DND-41 (cell line): ENCODE measurements around the gene USP1.

Source experiments
- ATAC-seq: fragments of 200-7000 bp; cut with Tn5 transposase; 3 replicates; pipeline ENCODE4 v1.9.1; 2021; ENCODE audit warnings: low read depth; ENCODE audit not compliant: insufficient read depth
- DNase-seq: peaks from one replicate; pipeline ENCODE4 v3.0.0-alpha.2; 2020
- H2AFZ ChIP-seq: 2 replicates; pipeline ENCODE4 v1.6.0; 2012; ENCODE audit warnings: low read depth, low read length
- H3K27ac ChIP-seq: 2 replicates; pipeline ENCODE4 v1.5.1; 2012; ENCODE audit warnings: low read length, inconsistent platforms
- H3K27me3 ChIP-seq: fragments of 200-600 bp; sonication (generic); 2 replicates; pipeline ENCODE4 v1.6.0; 2012; ENCODE audit warnings: low read length, mild to moderate bottlenecking, inconsistent platforms; ENCODE audit not compliant: insufficient read depth, poor library complexity
- H3K36me3 ChIP-seq: 2 replicates; pipeline ENCODE4 v1.5.1; 2012; ENCODE audit warnings: low read length, inconsistent platforms; ENCODE audit not compliant: insufficient read depth
- H3K4me1 ChIP-seq: 2 replicates; pipeline ENCODE4 v1.5.1; 2012; ENCODE audit warnings: mild to moderate bottlenecking, low read length; ENCODE audit not compliant: insufficient read depth
- H3K4me2 ChIP-seq: 2 replicates; pipeline ENCODE4 v1.6.0; 2012; ENCODE audit warnings: mild to moderate bottlenecking, moderate library complexity, low read length, inconsistent platforms; ENCODE audit not compliant: insufficient read depth
- H3K4me3 ChIP-seq, 2 experiments: fragments of 200-600 bp in 1 of 2; shearing (Covaris generic) in 1 of 2; 2 replicates each; pipeline ENCODE4 v1.5.1; 2012 to 2016; ENCODE audit warnings: inconsistent platforms in 2 of 2, low read length in 2 of 2, mild to moderate bottlenecking in 2 of 2, low read depth in 1 of 2, moderate library complexity in 1 of 2
- H3K79me2 ChIP-seq: 2 replicates; pipeline ENCODE4 v1.6.0; 2012; ENCODE audit warnings: low read length, inconsistent platforms; ENCODE audit not compliant: insufficient read depth
- H3K9ac ChIP-seq: 2 replicates; pipeline ENCODE4 v1.6.0; 2012; ENCODE audit warnings: low read depth, mild to moderate bottlenecking, inconsistent platforms, low read length, moderate library complexity
- H3K9me3 ChIP-seq: 2 replicates; pipeline ENCODE4 v1.5.1; 2012; ENCODE audit warnings: low read length, moderate library complexity, mild to moderate bottlenecking, inconsistent platforms; ENCODE audit not compliant: insufficient read depth, severe bottlenecking
- H4K20me1 ChIP-seq: 2 replicates; pipeline ENCODE4 v1.6.0; 2012; ENCODE audit warnings: low read length; ENCODE audit not compliant: insufficient read depth
- EZH2 ChIP-seq: IDR thresholded peaks from 3 replicates; pipeline ENCODE4 v1.6.1; 2012; ENCODE audit warnings: borderline replicate concordance, low read depth, mild to moderate bottlenecking, moderate library complexity, low read length, inconsistent platforms; ENCODE audit not compliant: severe bottlenecking
- TF ChIP-seq, protein P1 (sequence below): IDR thresholded peaks from 2 replicates; pipeline ENCODE4 v1.5.1; 2012; ENCODE audit warnings: borderline replicate concordance, low read length, moderate library complexity, mild to moderate bottlenecking; ENCODE audit not compliant: poor library complexity, severe bottlenecking; ENCODE audit errors: extremely low read depth

Gene USP1

DNA sequence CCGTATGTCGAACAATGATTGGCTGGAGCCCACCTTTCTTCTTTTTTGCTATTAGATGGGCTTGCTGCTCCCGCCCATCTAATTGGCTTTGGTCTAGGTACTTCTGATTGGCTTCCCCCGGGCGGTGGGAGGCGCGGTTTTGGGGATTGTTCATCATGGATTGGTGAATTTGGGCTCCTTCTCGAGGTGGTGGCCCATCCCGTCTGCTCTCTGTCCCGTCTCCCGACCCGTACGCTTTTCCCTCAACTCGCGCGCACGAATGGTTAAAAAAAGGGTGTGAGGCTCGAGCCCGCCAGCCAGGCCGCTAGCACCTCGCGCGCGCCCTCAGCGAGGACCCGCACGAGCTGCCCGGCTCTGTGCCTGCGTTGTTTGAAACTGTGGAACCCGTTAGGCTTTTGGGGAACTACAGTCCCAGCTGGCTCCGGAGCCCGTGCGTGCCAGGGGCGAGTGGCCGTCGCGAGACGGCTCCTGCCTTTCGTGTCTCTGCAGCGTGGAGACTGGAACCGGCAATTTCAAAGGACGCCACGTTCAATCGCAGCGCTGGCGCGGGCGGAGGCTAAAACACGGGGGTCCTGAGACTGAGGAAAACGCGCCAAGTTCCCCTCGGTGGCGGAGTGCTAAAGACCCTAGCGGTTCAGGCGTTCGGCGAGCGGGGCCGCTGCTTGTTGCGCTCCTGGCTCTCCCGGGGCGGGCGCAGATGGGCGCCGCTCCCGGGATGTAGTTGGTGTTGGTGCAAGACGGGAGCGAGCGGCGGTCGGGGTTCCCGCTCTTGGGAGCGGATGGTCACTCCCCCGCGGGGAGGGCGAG, at the start of gene USP1:
USP1 (plus strand) TSS at position 584 of the 807 bp plus-strand sequence. CDS start 2,819 bp downstream, outside the sequence.
- Histone ChIP-seq H3K27ac (peak within 1 kb of the TSS; percentile 100), H3K4me2 (peak within 1 kb of the TSS; percentile 91), H4K20me1 (peaks cover 36% of the 10 kb centered on the region), H3K9me3 (no peaks in the 10 kb centered on the region), H3K4me3 (peak within 1 kb of the TSS; percentile 64 to 74), H3K36me3 (peaks cover 18% of the 10 kb centered on the region), H3K27me3 (no peaks in the 10 kb centered on the region), H2AFZ (peak within 1 kb of the TSS; percentile 93), H3K9ac (peak within 1 kb of the TSS; percentile 98), H3K79me2 (peaks cover 57% of the 10 kb centered on the region), H3K4me1 (peaks cover 36% of the 10 kb centered on the region)
- DNase-seq (peak; percentile 99), ATAC-seq (peak; percentile 84)
- TF ChIP-seq EZH2, result peak; percentile 66
- TF ChIP-seq, protein P1, sequence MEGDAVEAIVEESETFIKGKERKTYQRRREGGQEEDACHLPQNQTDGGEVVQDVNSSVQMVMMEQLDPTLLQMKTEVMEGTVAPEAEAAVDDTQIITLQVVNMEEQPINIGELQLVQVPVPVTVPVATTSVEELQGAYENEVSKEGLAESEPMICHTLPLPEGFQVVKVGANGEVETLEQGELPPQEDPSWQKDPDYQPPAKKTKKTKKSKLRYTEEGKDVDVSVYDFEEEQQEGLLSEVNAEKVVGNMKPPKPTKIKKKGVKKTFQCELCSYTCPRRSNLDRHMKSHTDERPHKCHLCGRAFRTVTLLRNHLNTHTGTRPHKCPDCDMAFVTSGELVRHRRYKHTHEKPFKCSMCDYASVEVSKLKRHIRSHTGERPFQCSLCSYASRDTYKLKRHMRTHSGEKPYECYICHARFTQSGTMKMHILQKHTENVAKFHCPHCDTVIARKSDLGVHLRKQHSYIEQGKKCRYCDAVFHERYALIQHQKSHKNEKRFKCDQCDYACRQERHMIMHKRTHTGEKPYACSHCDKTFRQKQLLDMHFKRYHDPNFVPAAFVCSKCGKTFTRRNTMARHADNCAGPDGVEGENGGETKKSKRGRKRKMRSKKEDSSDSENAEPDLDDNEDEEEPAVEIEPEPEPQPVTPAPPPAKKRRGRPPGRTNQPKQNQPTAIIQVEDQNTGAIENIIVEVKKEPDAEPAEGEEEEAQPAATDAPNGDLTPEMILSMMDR, result no peak

DNA sequence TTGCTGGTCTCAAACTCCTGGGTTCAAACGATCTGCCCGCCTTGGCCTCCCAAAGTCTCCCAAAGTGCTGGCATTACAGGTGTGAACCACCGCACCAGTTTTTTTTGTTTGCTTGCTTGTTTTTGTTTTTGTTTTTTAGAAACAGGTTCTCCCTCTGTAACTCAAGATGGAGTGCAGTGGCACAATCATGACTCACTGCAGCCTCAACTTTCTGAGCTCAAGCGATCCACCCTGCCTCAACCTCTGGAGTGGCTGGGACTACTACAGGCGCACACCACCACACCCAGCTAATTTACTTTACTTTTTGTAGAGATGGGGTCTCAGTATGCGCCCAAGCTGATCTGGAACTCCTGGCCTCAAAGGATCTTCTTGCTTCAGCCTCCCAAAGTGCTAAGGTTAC, 47.3 kb upstream of the USP1 start:
- Histone ChIP-seq H3K4me3 (no peak overlapping the region), H2AFZ (no peak overlapping the region), H3K27ac (no peak overlapping the region), H3K4me2 (no peak overlapping the region), H3K9me3 (no peaks in the 10 kb centered on the region), H4K20me1 (no peaks in the 10 kb centered on the region), H3K4me1 (no peaks in the 10 kb centered on the region), H3K27me3 (peaks cover 11% of the 10 kb centered on the region), H3K79me2 (no peaks in the 10 kb centered on the region), H3K36me3 (no peaks in the 10 kb centered on the region), H3K9ac (no peak overlapping the region)
- ATAC-seq, result no peak
- TF ChIP-seq EZH2, result no peak
- TF ChIP-seq, protein P1, result no peak
- DNase-seq, result no peak

- TF ChIP-seq, protein P1, result no peak
- TF ChIP-seq EZH2, result no peak
- no peak overlapping the region for H3K9ac ChIP-seq
- H3K27ac ChIP-seq, result no peak overlapping the region
- no peaks in the 10 kb centered on the region for H3K9me3 ChIP-seq
- no peaks in the 10 kb centered on the region for H3K79me2 ChIP-seq
- H3K4me2 ChIP-seq, result no peak overlapping the region
- no peak for ATAC-seq
- peaks cover 11% of the 10 kb centered on the region for H3K27me3 ChIP-seq
- no peak for DNase-seq
- no peaks in the 10 kb centered on the region for H3K4me1 ChIP-seq
- no peak overlapping the region for H3K4me3 ChIP-seq
- no peaks in the 10 kb centered on the region for H4K20me1 ChIP-seq
- H3K36me3 ChIP-seq, result no peaks in the 10 kb centered on the region
- H2AFZ ChIP-seq, result no peak overlapping the region
Measured at GRCh38 chr1:62390071-62390470, 46.8 kb upstream of the USP1 start.
